ENCODE measurements around the gene ELFN2.
"Not testable (repeated sequence)": the region's sequence is repeated elsewhere in the genome, so short reads cannot be mapped to it uniquely, and the experiment has no call there.

Gene ELFN2

GRCh38 chr22:37336579-37336978 is 90.7 kb downstream of the ELFN2 start:
- no peak for DNase-seq (ENCODE audit: low read depth in 2 of 2)

DNA sequence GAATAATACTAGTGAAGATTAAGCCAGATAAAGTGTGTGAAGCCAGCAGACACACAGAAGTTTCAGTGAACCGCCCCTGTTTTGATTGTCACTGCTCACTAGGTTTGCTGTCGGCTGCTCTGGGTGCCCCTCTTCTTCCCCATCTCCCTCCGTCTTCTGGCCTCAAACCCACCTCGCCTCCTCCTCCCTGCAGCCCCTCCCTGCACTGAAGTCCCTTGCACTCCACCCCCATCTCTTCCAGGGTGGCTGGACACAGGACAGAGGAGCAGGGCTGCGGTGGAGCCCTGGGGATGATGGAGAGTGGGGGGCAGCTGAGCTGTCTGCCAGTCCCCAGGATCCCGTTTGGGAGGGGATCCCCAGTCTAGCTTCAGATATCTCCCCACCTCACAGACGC is 91.5 kb downstream of the ELFN2 start:
- no peak for DNase-seq (ENCODE audit: low read depth in 2 of 2)

- DNase-seq (ENCODE audit: low read depth in 2 of 2) = no peak
Observed at GRCh38 chr22:37334859-37335805, 92.1 kb downstream of the ELFN2 start.

GRCh38 chr22:37334461-37334858 is 92.8 kb downstream of the ELFN2 start:
- no peak for DNase-seq (ENCODE audit: low read depth in 2 of 2)

- DNase-seq (ENCODE audit: low read depth in 2 of 2) = no peak
Observed at GRCh38 chr22:37333724-37334460, 93.4 kb downstream of the ELFN2 start.

DNA sequence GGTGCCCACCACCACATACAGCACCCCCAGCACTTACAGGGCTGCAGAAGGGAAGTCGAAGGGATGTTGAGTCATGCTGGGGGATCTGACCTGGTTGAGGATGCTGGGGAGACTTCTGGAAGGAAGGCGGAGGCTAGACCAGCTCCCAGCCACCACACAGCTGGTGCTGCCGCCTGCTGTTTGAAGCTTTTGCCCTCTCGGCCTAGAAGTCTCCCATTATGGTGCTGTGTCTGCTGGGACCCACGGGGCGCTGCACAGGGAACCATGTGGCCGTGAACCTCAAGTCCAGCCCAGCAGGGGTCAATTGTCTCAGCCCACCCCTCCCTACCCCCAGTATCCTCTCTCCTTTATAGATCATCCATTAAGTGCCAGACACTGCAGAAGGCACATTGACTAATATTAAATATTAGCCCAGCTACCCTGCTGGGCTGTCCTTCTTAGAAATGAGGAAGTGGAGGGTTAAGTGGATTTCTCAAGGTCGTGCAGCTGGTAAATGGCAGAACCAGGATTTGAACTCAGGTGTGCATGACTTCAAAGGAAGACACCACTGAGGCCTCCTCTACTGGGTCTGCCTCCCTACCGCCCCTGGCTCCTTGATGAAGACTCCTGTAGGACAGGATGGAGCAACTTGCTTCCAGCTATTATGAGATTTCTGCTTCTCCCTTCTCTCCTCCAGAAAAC is 95.3 kb downstream of the ELFN2 start:
- no peak for DNase-seq (ENCODE audit: low read depth in 2 of 2)

DNA sequence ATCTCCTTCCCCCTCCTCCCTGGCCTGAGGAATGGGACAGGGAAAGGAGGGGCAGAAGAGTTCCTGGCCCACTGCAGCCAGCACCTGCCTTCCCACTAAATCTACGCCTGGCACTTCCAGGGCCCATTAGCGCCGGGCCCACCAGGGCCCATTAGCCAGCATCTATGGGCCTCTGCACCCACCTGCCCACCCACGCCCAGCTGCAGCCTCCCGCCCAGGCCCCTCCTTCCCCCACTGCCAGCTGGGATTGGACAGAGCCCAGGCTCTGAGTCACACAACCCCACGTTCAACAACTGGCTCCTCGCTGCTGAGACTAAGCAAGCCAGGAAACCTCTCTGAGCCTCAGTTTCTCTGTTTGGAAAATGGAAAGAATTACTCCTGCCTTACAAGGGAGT is 96.2 kb downstream of the ELFN2 start:
- no peak for DNase-seq (ENCODE audit: low read depth in 2 of 2)

DNA sequence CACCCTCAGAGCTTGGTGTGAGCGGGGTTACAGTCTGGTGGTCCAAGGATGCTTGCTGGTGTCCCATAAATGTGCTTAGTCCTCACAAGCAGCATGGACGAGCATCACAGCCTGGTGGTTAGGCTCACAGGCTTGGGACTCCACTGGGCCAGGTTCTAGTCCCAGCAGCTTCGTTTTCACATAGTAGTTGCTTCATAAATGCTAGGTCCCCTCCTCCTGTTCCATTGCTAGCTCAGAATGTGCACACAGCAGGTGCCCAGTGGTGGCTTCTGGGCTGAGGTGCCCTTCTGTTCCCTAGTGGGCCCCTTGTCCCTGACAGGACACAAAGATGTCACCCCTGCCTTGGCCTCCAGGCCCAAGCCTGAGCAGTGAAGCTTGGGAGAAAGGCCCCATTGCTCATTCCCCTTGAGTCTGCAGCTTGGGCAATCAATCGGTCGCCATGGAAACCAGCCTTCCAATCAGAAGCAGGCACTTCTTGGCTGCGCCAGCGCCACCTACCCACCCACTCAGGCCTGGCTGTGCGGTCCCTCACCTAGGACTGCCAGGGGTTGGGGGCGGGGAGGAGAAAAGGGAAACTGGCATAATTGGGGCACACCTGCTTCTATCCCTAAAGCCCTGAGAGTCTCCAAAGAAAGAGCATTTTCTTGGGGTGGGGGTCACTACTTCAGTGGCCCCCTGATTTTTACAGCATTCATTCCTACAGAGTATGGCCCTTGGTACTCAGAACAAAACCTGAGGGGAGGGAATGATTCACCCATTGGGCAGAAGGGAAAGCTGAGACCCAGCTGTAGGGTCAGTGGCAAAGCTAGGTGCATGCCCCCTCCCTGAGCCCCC is 96.9 kb downstream of the ELFN2 start:
- DNase-seq (ENCODE audit: low read depth in 2 of 2) = peak; percentile 43 to 52

DNA sequence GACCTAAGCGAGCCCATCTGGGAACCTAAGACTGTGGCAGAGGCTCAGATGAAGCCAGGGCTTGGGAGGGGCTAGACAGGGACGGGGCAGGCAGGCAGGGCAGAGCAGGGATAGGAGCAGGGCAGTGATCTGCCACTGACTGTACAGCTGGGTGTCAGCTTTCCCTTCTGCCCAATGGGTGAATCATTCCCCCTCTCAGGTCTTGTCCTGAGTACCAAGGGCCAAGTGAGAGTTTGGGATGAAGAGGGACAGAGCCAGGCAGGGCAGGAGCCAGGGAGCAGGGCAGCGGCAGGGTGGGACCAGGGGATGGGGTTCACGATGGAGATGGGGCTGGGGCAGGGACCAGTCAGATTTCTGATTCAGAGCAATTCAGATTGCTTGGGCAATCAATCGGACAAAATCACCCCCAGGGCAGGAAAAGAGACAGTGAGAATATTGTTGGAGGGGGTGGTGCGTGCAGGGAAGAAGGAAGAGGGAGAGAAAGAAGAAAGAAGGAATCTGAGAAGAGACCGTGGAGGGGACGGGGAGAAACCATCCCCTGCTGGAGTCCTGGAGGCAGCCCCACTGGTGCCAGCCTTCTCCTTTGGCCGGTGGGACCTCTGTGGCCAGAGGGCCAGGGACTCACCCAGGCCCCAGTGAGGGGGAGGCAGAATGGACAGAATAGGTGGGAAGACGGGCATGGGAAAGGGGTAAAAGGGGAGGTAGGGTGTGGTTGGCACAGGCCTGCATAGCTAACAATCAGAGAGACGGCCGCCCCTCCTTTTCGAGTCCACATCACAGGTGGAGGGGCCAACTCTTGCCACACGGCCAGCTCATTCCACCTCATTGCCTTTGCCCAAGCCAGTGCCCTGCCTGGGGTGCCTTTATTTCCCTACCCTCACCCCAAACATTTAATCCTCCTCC is 97.8 kb downstream of the ELFN2 start:
- no peak for DNase-seq (ENCODE audit: low read depth in 2 of 2)

- DNase-seq (ENCODE audit: low read depth in 2 of 2) = not testable (repeated sequence)
Observed at GRCh38 chr22:37328538-37329237, 98.6 kb downstream of the ELFN2 start.

- DNase-seq (ENCODE audit: low read depth in 2 of 2) = no peak
Observed at GRCh38 chr22:37328017-37328416, 99.3 kb downstream of the ELFN2 start.

DNA sequence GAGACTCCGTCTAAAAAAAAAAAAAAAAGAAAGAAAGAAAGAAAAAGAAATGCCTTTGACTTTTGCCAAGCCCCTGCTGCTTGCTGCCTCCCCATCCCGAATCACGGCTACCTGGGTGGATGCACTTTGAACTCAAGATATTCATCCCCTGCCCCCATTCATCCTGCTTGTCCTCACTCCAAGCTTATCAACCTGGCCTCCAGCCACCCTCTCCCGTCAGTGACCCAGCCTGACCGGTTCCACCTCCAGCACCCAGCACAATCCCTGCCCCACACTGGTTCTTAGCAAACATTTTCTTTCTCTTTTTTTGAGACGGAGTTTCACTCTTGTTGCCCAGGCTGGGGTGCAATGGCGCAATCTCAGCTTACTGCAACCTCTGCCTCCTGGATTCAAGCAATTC is 100.6 kb downstream of the ELFN2 start:
- no peak for DNase-seq (ENCODE audit: low read depth in 2 of 2)

DNA sequence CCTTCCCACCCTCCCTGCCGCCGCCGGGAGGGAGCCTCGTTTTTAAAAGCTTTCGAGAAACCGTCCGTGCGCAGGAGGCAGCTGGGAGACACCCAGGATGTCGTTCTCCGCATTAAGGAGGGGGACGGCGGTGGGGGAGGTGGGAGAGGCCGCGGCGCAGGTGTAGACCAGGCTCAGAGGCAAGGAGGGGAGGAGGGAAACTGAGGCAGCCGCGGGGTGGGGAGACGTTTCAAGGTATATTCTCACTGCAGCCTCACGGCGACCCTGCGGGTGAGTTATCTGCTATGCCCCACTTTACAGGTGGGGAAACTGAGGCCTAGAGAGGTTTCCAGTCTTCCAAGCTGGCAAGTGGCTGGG is 102.3 kb downstream of the ELFN2 start:
- DNase-seq (ENCODE audit: low read depth in 2 of 2) = no peak

- no peak for DNase-seq (ENCODE audit: low read depth in 2 of 2)
Observed at GRCh38 chr22:37324340-37325038, 102.8 kb downstream of the ELFN2 start.

DNA sequence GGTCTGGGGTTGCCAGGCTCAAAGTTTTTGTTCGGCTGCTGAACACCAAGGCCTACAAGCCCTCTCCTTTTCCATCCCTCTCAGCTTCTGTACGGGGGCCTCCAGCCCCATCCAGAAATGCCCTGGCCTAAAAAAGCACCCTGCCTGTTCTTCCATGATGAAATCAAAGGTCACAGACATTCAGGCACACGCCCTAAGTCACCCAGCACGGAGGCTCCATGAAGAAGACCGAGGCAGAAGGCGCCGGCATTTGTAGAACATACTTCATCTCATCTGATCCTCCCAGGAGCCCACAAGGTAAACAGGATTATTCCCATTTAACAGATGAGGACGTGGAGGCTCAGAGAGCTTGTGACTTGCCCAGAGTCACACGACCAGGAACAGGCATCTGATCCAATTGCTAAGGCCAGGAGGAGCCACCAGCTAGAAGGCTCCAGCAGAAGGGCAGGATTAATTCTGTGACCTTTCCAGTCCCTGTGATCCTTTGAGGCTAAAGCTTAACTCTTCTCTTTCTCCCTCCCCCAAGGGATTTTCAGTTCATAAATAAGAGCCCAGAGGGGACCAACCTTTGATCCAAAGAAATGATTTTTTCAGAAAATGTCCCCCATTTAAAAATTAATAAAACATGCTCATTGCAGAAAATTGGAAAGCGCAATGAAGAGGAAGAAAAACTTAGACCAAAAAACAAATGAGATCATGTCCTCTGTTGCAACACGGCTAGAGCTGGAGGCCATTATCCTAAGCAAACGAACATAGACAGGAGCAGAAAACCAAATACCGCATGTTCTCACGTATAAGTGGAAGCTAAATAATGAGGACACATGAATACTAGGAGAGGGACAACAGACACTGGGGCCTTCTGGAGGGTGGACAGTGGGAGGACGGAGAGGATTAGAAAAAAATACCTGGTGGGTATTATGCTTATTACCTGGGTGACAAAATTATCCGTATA is 106.3 kb downstream of the ELFN2 start:
- DNase-seq (ENCODE audit: low read depth in 2 of 2) = no peak

DNA sequence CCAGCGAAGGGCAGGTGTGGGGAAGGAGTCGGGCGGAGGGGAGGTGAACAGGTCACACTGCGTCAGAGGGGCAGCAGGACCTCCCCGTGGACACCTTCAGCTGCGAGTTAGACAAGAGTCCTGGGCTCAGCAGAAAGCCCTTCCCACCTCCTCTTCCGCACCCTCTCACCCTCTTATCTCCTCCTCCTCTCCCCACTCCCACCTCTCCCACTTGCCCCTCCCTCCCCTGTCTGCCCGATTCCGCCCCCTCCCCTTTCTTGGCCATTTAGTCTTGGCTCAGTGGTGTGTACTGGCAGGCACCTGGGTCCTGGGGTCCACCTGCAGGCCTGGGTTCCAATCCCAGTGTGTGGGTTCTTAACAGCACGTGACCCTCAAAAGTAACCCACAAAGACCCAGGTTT is 107.8 kb downstream of the ELFN2 start:
- DNase-seq (ENCODE audit: low read depth in 2 of 2) = no peak

GRCh38 chr22:37318364-37319109 is 108.7 kb downstream of the ELFN2 start:
- DNase-seq (ENCODE audit: low read depth in 2 of 2) = no peak

Data from stimulated activated CD4-positive, alpha-beta T cell treated with anti-CD3 and anti-CD28 coated beads, Interleukin-4, amount 100 ng/mL, for 48 hours (primary cell).